NCI-H1436 (cell line): ENCODE data around the gene CEBPE.

ENCODE experiments used
- DNase-seq: peaks from one replicate; lab custom pipeline; 2025; lab: John Stamatoyannopoulos, UW

Gene CEBPE

GRCh38 chr14:23143911-23144310 lies 24.9 kb upstream of the CEBPE start:
- DNase-seq, result no peak

GRCh38 chr14:23142826-23143225 lies 23.8 kb upstream of the CEBPE start:
- DNase-seq, result no peak

- no peak for DNase-seq
Observed at GRCh38 chr14:23141706-23142444, 22.8 kb upstream of the CEBPE start.

GRCh38 chr14:23140371-23140770 lies 21.3 kb upstream of the CEBPE start:
- no peak for DNase-seq

GRCh38 chr14:23139874-23140273 lies 20.8 kb upstream of the CEBPE start:
- no peak for DNase-seq

- DNase-seq, result no peak
Observed at GRCh38 chr14:23137813-23138535, 18.9 kb upstream of the CEBPE start.

- DNase-seq, result no peak
Observed at GRCh38 chr14:23137192-23137812, 18.2 kb upstream of the CEBPE start.

GRCh38 chr14:23136566-23137133 lies 17.6 kb upstream of the CEBPE start:
- no peak for DNase-seq

GRCh38 chr14:23132970-23133369 lies 13.9 kb upstream of the CEBPE start:
- no peak for DNase-seq

GRCh38 chr14:23131482-23131881 lies 12.4 kb upstream of the CEBPE start:
- no peak for DNase-seq

GRCh38 chr14:23130871-23131270 lies 11.8 kb upstream of the CEBPE start:
- DNase-seq, result no peak

- DNase-seq, result no peak
Observed at GRCh38 chr14:23129759-23130316, 10.8 kb upstream of the CEBPE start.

- no peak for DNase-seq
Observed at GRCh38 chr14:23128969-23129758, 10.1 kb upstream of the CEBPE start.

- no peak for DNase-seq
Observed at GRCh38 chr14:23127861-23128260, 8.8 kb upstream of the CEBPE start.

- DNase-seq, result no peak
Observed at GRCh38 chr14:23126548-23127278, 7.7 kb upstream of the CEBPE start.

- DNase-seq, result no peak
Observed at GRCh38 chr14:23125933-23126524, 7.0 kb upstream of the CEBPE start.

- no peak for DNase-seq
Observed at GRCh38 chr14:23125011-23125410, 6.0 kb upstream of the CEBPE start.

GRCh38 chr14:23124337-23124954 lies 5.4 kb upstream of the CEBPE start:
- DNase-seq, result no peak

GRCh38 chr14:23123419-23123818 lies 4.4 kb upstream of the CEBPE start:
- DNase-seq, result no peak

- no peak for DNase-seq
Observed at GRCh38 chr14:23122086-23122485, 3.0 kb upstream of the CEBPE start.
